HepG2 (cell line): Measurements from ENCODE around the gene KCNT1.

Experiments used
- ELF3 ChIP-seq: IDR thresholded peaks from 2 replicates; pipeline ENCODE4 v1.6.1; 2016; ENCODE audit warnings: missing genetic modification reagents, missing compliant biosample characterization
- FOXM1 ChIP-seq: sonication (generic); formaldehyde crosslinking; IDR thresholded peaks from 2 replicates; pipeline ENCODE4 v1.5.0; 2020; ENCODE audit warnings: missing genetic modification reagents
- POLR2A ChIP-seq, 2 experiments: IDR thresholded peaks; 2 replicates each; pipeline ENCODE4 v1.6.1; 2011; ENCODE audit warnings: low read depth in 2 of 2, low read length in 2 of 2, mild to moderate bottlenecking in 1 of 2, moderate library complexity in 1 of 2; ENCODE audit not compliant: insufficient read depth in 1 of 2
- POLR2G ChIP-seq: fragments of 200-400 bp; formaldehyde crosslinking; IDR thresholded peaks from 2 replicates; pipeline ENCODE4 v1.6.1; 2018; ENCODE audit warnings: mild to moderate bottlenecking, low read depth, low read length, moderate library complexity
- RBFOX2 ChIP-seq: fragments of 200-400 bp; formaldehyde crosslinking; IDR thresholded peaks from 2 replicates; pipeline ENCODE4 v1.6.1; 2017; ENCODE audit warnings: low read depth, mild to moderate bottlenecking, low read length
- RFXAP ChIP-seq: sonication (generic); formaldehyde crosslinking; IDR thresholded peaks from 2 replicates; pipeline ENCODE4 v1.4.0; 2020; ENCODE audit warnings: missing genetic modification reagents, borderline replicate concordance
- SIN3A ChIP-seq: IDR thresholded peaks from 2 replicates; pipeline ENCODE4 v1.6.1; 2011; ENCODE audit warnings: low read depth, mild to moderate bottlenecking, control low read depth, low read length, borderline replicate concordance
- TAF1 ChIP-seq: sonication (generic); formaldehyde crosslinking; IDR thresholded peaks from 2 replicates; pipeline ENCODE4 v1.4.0; 2020; ENCODE audit warnings: missing genetic modification reagents
- ZNF326 ChIP-seq: sonication (generic); formaldehyde crosslinking; IDR thresholded peaks from 2 replicates; pipeline ENCODE4 v1.4.0; 2020; ENCODE audit warnings: missing genetic modification reagents, borderline replicate concordance
- TF ChIP-seq, protein P1 (sequence below): IDR thresholded peaks from 2 replicates; pipeline ENCODE4 v1.6.1; 2012; ENCODE audit warnings: low read depth, low read length, improper control_type of control experiment
- TF ChIP-seq, protein P2 (sequence below): sonication (generic); formaldehyde crosslinking; conservative IDR thresholded peaks from 2 replicates; pipeline ENCODE4 v1.4.0; 2020; ENCODE audit warnings: missing genetic modification reagents
- TF ChIP-seq, protein P3 (sequence below): sonication (generic); formaldehyde crosslinking; IDR thresholded peaks from 2 replicates; pipeline ENCODE4 v1.4.0; 2020; ENCODE audit warnings: missing genetic modification reagents

DNA sequence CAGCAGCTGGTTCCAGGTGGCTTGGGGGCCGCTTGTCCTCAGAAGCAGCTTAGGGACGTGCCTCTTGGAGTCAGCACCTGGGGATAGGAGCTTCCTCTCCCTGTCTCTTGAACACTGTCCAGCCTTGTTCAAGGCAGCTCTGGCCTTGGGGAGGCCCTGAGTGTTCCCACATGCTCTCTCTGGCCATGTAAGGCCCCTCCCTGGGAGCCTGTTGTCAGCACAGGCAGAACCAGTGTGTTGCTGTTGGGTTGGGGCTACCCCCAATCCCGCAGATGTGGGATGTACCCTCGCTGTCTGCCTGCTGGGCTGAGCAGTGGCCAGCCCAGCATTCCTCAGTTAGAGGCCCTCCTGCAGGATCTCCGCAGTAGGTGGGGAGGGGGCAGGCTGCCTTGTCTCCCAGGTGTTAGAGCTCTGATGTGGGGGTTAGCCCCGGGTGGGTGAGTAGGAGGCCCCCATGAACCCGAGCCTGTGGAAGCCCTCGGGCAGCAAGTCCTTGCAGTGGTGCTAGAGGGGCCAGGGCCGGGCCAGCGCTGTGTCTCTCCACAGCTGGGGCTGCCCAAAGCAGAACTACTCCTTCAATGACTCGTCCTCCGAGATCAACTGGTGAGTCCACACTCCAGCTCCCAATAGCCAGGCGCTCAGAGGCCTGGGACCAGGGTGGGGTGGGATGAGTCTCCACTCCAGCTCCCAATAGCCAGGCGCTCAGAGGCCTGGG, 51.6 kb downstream of the KCNT1 start:
- no peak for TF ChIP-seq RFXAP (CRISPR knock-in tag)
- TF ChIP-seq POLR2G = no peak
- TF ChIP-seq FOXM1 (CRISPR knock-in tag) = no peak
- no peak for TF ChIP-seq ELF3 (CRISPR knock-in tag)
- TF ChIP-seq, protein P1, sequence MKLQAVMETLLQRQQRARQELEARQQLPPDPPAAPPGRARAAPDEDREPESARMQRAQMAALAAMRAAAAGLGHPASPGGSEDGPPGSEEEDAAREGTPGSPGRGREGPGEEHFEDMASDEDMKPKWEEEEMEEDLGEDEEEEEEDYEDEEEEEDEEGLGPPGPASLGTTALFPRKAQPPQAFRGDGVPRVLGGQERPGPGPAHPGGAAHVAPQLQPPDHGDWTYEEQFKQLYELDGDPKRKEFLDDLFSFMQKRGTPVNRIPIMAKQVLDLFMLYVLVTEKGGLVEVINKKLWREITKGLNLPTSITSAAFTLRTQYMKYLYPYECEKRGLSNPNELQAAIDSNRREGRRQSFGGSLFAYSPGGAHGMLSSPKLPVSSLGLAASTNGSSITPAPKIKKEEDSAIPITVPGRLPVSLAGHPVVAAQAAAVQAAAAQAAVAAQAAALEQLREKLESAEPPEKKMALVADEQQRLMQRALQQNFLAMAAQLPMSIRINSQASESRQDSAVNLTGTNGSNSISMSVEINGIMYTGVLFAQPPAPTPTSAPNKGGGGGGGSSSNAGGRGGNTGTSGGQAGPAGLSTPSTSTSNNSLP = no peak
- no peak for TF ChIP-seq POLR2A (IDR thresholded peaks at IDR 0.05; ENCODE audit: insufficient read depth in 1 of 2, low read depth in 2 of 2, low read length in 2 of 2)
- no peak for TF ChIP-seq ZNF326 (CRISPR knock-in tag)
- TF ChIP-seq, protein P2, sequence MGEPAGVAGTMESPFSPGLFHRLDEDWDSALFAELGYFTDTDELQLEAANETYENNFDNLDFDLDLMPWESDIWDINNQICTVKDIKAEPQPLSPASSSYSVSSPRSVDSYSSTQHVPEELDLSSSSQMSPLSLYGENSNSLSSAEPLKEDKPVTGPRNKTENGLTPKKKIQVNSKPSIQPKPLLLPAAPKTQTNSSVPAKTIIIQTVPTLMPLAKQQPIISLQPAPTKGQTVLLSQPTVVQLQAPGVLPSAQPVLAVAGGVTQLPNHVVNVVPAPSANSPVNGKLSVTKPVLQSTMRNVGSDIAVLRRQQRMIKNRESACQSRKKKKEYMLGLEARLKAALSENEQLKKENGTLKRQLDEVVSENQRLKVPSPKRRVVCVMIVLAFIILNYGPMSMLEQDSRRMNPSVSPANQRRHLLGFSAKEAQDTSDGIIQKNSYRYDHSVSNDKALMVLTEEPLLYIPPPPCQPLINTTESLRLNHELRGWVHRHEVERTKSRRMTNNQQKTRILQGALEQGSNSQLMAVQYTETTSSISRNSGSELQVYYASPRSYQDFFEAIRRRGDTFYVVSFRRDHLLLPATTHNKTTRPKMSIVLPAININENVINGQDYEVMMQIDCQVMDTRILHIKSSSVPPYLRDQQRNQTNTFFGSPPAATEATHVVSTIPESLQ (CRISPR knock-in tag) = no peak
- TF ChIP-seq TAF1 = no peak
- TF ChIP-seq SIN3A = no peak
- TF ChIP-seq RBFOX2 = no peak
- TF ChIP-seq, protein P3, sequence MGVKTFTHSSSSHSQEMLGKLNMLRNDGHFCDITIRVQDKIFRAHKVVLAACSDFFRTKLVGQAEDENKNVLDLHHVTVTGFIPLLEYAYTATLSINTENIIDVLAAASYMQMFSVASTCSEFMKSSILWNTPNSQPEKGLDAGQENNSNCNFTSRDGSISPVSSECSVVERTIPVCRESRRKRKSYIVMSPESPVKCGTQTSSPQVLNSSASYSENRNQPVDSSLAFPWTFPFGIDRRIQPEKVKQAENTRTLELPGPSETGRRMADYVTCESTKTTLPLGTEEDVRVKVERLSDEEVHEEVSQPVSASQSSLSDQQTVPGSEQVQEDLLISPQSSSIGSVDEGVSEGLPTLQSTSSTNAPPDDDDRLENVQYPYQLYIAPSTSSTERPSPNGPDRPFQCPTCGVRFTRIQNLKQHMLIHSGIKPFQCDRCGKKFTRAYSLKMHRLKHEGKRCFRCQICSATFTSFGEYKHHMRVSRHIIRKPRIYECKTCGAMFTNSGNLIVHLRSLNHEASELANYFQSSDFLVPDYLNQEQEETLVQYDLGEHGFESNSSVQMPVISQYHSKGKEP (CRISPR knock-in tag) = no peak
